Measurements from ENCODE around the gene GPI. TPM values are rescaled to one million over a fixed set of nuclear protein-coding genes. Genes with fewer than 3 reads are reported as not detected.
A peak's percentile ranks its signal among the peaks of the same experiment; 100 is the strongest.

GPI gene
- total RNA-seq, 1 donor from 2014 or later: 337 TPM

GRCh38 chr19:34332027-34332760, 32.8 kb upstream of the GPI start:
- H3K4me1 ChIP-seq: peaks cover 0 to 6% of the 10 kb centered on the region in 2 donors
- H3K27ac ChIP-seq: peak overlapping the region; percentile 46 to 48
- no peaks in the 10 kb centered on the region for H3K9me3 ChIP-seq
- TF ChIP-seq CTCF (IDR thresholded peaks at IDR 0.05): no peak
- no peak overlapping the region for H3K4me3 ChIP-seq
- H3K27me3 ChIP-seq: no peaks in the 10 kb centered on the region
- no peak for DNase-seq (ENCODE audit: low spot score in 2 of 2)
- H3K36me3 ChIP-seq: peaks cover 57 to 65% of the 10 kb centered on the region in 2 donors
- intact Hi-C loops (cut with DNase I): no loop called here

GRCh38 chr19:34335914-34336313, 29.1 kb upstream of the GPI start:
- DNase-seq (ENCODE audit: low spot score in 2 of 2): no peak
- H3K36me3 ChIP-seq: peaks cover 59 to 68% of the 10 kb centered on the region in 2 donors
- no peaks in the 10 kb centered on the region for H3K9me3 ChIP-seq
- H3K27me3 ChIP-seq: no peaks in the 10 kb centered on the region
- peaks cover 0 to 8% of the 10 kb centered on the region in 2 donors for H3K4me1 ChIP-seq
- intact Hi-C loops (cut with DNase I): loop anchor here (5.0 kb wide), 3 partner anchors 79 to 164 kb away; partner anchors contain the start of gene LSM14A
- peak overlapping the region; percentile 49 to 56 for H3K27ac ChIP-seq
- no peak for TF ChIP-seq CTCF (IDR thresholded peaks at IDR 0.05)
- no peak overlapping the region for H3K4me3 ChIP-seq

- Histone ChIP-seq H3K4me3 (no peak overlapping the region), H3K36me3 (peaks cover 61 to 68% of the 10 kb centered on the region in 2 donors), H3K4me1 (peaks cover 0 to 8% of the 10 kb centered on the region in 2 donors), H3K27me3 (no peaks in the 10 kb centered on the region), H3K9me3 (no peaks in the 10 kb centered on the region), H3K27ac (peak overlapping the region; percentile 50 to 56)
- intact Hi-C loops (cut with DNase I): loop anchor here (5.0 kb wide), 3 partner anchors 80 to 165 kb away; partner anchors contain the start of gene LSM14A
- DNase-seq (ENCODE audit: low spot score in 2 of 2): peak in 1 of 2 donors; percentile 12
- peak; percentile 51 to 64 (median 60) for TF ChIP-seq CTCF (IDR thresholded peaks at IDR 0.05)
Measured at GRCh38 chr19:34336781-34337271, 28.2 kb upstream of the GPI start.

GRCh38 chr19:34337739-34338138, 27.3 kb upstream of the GPI start:
- no peak overlapping the region for H3K4me3 ChIP-seq
- intact Hi-C loops (cut with DNase I): loop anchor here (5.0 kb wide), 3 partner anchors 80 to 165 kb away; partner anchors contain the start of gene LSM14A
- no peak for TF ChIP-seq CTCF (IDR thresholded peaks at IDR 0.05)
- H3K4me1 ChIP-seq: peaks cover 0 to 4% of the 10 kb centered on the region in 2 donors
- DNase-seq (ENCODE audit: low spot score in 2 of 2): no peak
- H3K36me3 ChIP-seq: peaks cover 66 to 74% of the 10 kb centered on the region in 2 donors
- no peaks in the 10 kb centered on the region for H3K27me3 ChIP-seq
- H3K9me3 ChIP-seq: no peaks in the 10 kb centered on the region
- peak overlapping the region in 1 of 2 donors; percentile 50 for H3K27ac ChIP-seq

- no peak for DNase-seq (ENCODE audit: low spot score in 2 of 2)
- peaks cover 70 to 85% of the 10 kb centered on the region in 2 donors for H3K36me3 ChIP-seq
Measured at GRCh38 chr19:34341935-34342680, 22.9 kb upstream of the GPI start.

More at GRCh38 chr19:34341935-34342680, 22.9 kb upstream of the GPI start:
- intact Hi-C loops (cut with DNase I): no loop called here
- no peaks in the 10 kb centered on the region for H3K27me3 ChIP-seq
- no peak overlapping the region for H3K27ac ChIP-seq
- H3K4me1 ChIP-seq: peaks cover 0 to 3% of the 10 kb centered on the region in 2 donors
- no peak overlapping the region for H3K4me3 ChIP-seq
- TF ChIP-seq CTCF (IDR thresholded peaks at IDR 0.05): no peak
- no peaks in the 10 kb centered on the region for H3K9me3 ChIP-seq

Measured in ascending aorta (tissue), 2 donors.